ENCODE results near the gene CD151.

CD151 gene

DNA sequence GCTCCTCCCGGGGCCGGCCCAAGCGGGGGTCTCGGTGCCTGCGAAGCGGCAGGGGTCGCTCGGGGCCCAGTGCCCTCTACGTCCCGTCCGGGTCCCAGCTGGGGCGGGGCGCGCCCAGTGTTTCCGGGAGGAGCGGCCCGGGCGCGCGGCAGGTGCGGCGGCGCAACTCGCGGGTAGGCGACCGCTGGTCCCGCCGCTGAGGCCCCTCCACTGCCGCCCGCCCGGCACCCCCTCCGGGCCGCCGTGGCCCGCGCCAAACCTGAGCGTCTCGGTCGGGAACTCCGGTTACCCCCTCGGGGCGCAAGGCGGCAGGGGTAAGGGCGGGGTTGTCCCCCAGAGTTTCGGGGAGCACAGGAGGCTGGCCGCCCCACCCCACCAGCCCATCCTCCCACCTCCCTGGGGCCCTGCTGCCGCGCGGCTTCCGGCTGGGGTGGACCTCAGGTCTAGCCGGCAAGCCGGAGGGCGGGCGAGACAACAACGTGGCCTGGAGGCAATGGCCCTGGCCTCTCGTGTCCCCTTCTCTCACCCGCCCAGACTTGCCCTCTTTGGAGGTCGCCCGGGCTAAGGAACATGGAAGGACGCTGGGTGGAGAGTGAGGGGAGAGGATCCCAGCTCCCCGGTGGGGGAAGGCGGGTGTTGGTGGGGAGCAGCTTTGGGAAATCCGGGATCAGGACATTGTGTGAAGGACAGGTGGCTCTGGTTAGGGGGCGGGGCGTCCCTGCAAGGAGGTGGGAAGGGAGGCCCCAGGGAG is 5.4 kb upstream of the CD151 start:
- Histone ChIP-seq H3K9ac (ENCODE audit: low read depth, low read length) (peak overlapping the region; percentile 70), H3K9me3 (ENCODE audit: control insufficient read depth, insufficient read depth, low read length) (no peaks in the 10 kb centered on the region), H3K36me3 (ENCODE audit: insufficient read depth, low read length) (no peaks in the 10 kb centered on the region), H3K4me1 (ENCODE audit: insufficient read depth, low read length) (peaks cover 22% of the 10 kb centered on the region)

DNA sequence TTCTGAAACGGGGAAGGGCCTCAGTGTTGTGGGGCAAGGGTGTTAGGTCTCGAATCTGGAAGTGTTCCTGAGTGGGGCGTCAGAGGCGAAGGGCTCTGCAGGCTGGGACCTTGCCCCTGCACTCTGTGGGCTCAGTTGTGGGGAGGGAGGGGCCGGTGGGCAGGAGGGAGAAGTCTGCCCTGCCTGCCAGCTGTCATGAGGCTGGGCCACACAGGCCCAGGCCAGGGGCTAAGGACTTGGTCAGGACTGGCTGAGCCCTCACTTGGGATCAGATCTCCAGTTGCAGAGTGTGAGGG is 4.9 kb upstream of the CD151 start, which contains the start of gene CRACR2B:
Gene CRACR2B (plus strand): TSS at position 23 of the 296 bp plus-strand sequence. CDS start 689 bp downstream, outside the sequence.
- Histone ChIP-seq H3K4me1 (ENCODE audit: insufficient read depth, low read length) (peaks cover 22% of the 10 kb centered on the region), H3K9me3 (ENCODE audit: control insufficient read depth, insufficient read depth, low read length) (no peaks in the 10 kb centered on the region), H3K36me3 (ENCODE audit: insufficient read depth, low read length) (no peaks in the 10 kb centered on the region), H3K9ac (ENCODE audit: low read depth, low read length) (peak within 1 kb of the TSS; percentile 70)

DNA sequence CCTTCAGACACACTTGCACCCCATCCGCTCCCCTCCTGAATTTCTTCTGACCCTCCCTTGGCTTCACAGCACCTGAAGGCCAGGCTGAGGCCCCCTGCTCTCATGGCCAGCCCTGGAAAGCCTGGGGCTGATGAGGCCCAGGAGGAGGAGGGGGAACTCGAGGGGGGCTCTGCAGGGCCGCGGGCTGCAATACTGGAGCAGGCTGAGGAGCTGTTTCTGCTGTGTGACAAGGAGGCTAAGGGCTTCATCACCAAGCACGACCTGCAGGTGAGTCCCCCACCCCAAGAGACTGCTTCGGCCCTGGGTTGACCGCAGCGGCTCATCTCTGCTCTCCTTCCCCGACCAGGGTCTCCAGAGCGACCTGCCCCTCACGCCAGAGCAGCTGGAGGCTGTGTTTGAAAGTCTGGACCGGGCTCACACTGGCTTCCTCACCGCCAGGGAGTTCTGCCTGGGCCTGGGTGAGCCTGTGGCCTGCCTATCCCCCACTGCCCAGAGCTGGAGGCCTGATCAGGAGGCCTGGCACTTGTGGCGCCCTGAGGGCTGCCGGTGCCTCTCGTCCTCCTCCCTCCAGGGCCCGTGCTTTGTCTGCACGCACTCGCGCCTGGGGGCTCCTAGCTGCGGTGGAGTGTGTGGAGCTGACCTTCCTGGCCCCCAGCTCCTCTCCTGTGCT is 4.1 kb upstream of the CD151 start:
- Histone ChIP-seq H3K36me3 (ENCODE audit: insufficient read depth, low read length) (no peaks in the 10 kb centered on the region), H3K4me1 (ENCODE audit: insufficient read depth, low read length) (peaks cover 22% of the 10 kb centered on the region), H3K9me3 (ENCODE audit: control insufficient read depth, insufficient read depth, low read length) (no peaks in the 10 kb centered on the region), H3K9ac (ENCODE audit: low read depth, low read length) (peak overlapping the region; percentile 53; the same call in 1 of the 2 replicates)

DNA sequence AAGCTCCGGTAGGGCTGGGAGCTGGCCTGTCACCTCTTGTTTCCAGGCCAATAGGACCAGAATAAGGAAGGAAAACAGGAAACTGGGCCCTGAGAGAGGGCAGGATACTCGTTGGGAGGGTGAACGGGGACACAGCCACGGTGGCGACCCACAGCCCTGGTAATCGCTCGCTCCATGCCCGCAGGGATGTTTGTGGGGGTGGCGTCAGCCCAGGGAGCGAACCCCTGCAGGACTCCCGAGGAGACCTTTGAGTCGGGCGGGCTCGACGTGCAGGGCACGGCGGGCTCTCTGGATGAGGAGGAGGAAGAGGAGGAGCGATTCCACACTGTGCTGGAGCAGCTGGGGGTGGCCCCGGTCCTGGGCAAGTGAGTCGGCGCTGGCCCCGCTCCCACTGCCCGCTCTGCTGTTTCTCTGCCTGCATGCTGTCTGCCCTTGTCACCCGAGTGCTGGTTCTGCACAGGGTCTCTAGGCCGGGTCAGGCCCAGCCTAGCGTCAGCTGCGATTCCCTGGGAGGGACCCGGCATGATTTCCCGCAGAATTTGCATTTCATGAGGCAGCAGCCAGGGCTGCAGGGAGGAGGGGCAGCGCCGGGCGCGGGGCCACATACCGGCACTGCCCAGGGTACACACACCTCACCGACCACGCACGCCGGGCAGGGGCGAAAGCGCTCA is 3.4 kb upstream of the CD151 start:
- Histone ChIP-seq H3K4me1 (ENCODE audit: insufficient read depth, low read length) (peaks cover 22% of the 10 kb centered on the region), H3K36me3 (ENCODE audit: insufficient read depth, low read length) (no peaks in the 10 kb centered on the region), H3K9ac (ENCODE audit: low read depth, low read length) (peak overlapping the region; percentile 53), H3K9me3 (ENCODE audit: control insufficient read depth, insufficient read depth, low read length) (no peaks in the 10 kb centered on the region)

DNA sequence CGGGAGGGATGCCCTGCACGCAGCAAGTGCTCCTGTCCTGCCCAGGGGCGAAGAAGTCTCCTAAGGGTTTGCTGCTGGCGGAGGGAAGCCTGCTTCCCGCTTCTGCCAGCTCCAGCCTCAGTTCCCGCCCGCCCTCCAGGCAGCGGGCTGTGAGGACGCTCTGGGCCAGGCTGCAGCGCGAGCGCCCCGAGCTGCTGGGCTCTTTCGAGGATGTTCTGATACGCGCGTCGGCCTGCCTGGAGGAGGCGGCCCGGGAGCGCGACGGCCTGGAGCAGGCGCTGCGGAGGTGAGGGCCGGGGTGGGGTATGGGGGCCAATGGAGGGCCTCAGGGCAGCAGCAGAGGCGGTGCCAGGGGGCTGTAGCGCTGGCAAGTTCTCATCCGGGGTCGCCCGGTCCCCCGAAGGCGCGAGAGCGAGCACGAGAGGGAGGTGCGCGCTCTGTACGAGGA is 2.9 kb upstream of the CD151 start:
- peaks cover 22% of the 10 kb centered on the region for H3K4me1 ChIP-seq (ENCODE audit: insufficient read depth, low read length)
- peak overlapping the region; percentile 53; the same call in 1 of the 2 replicates for H3K9ac ChIP-seq (ENCODE audit: low read depth, low read length)
- no peaks in the 10 kb centered on the region for H3K36me3 ChIP-seq (ENCODE audit: insufficient read depth, low read length)
- H3K9me3 ChIP-seq (ENCODE audit: control insufficient read depth, insufficient read depth, low read length): no peaks in the 10 kb centered on the region

GRCh38 chr11:830295-831117 is 2.2 kb upstream of the CD151 start:
- Histone ChIP-seq H3K9ac (ENCODE audit: low read depth, low read length) (peak overlapping the region; percentile 53; the same call in 1 of the 2 replicates), H3K4me1 (ENCODE audit: insufficient read depth, low read length) (peaks cover 22% of the 10 kb centered on the region), H3K9me3 (ENCODE audit: control insufficient read depth, insufficient read depth, low read length) (no peaks in the 10 kb centered on the region), H3K36me3 (ENCODE audit: insufficient read depth, low read length) (no peaks in the 10 kb centered on the region)

DNA sequence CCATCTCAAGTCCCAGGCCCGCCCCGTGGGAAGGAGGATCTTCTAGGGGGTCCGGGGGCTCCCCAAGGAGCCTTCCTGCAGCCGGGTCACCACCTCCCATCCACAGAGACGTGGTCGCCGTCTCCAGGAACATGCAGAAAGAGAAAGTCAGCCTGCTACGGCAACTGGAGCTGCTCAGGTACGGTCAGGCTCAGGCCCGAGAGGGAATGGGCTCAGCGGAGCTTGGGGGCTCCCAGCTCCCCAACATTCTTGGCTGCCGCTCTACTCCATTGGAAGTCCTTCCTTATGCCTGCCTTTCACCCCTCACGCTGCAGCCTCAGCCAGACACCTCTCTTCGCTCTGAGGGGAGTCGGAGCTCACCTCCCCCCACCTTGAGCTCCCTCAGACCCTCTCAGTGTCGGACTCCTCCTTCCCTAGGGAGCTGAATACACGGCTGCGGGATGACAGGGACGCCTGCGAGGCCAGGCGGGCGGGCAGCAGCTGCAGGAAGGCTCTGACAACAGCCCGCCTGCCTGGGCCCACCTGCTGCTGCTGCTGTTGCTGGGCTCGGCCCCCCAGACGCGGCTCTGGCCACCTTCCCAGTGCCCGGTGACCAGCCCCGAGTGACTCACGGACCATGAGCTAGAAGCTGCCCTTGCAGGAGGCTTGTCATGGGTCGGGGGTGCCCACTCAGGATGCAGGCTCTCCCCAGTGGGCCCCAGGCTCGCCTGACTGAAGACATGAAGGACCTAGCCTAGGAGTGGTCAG is 1.5 kb upstream of the CD151 start:
- Histone ChIP-seq H3K4me1 (ENCODE audit: insufficient read depth, low read length) (peaks cover 22% of the 10 kb centered on the region), H3K9ac (ENCODE audit: low read depth, low read length) (peak overlapping the region; percentile 53; the same call in 1 of the 2 replicates), H3K36me3 (ENCODE audit: insufficient read depth, low read length) (no peaks in the 10 kb centered on the region), H3K9me3 (ENCODE audit: control insufficient read depth, insufficient read depth, low read length) (no peaks in the 10 kb centered on the region)

- H3K9me3 ChIP-seq (ENCODE audit: control insufficient read depth, insufficient read depth, low read length): no peaks in the 10 kb centered on the region
- no peaks in the 10 kb centered on the region for H3K36me3 ChIP-seq (ENCODE audit: insufficient read depth, low read length)
- H3K9ac ChIP-seq (ENCODE audit: low read depth, low read length): peak overlapping the region; percentile 38
- H3K4me1 ChIP-seq (ENCODE audit: insufficient read depth, low read length): peaks cover 22% of the 10 kb centered on the region
These were observed 707 bp upstream of the CD151 start for GRCh38 chr11:831961-832528.

- Histone ChIP-seq H3K36me3 (ENCODE audit: insufficient read depth, low read length) (0 out of 2 replicates have a peak, but pooled peaks cover 5% of the 10 kb centered on the region), H3K9me3 (ENCODE audit: control insufficient read depth, insufficient read depth, low read length) (no peaks in the 10 kb centered on the region), H3K9ac (ENCODE audit: low read depth, low read length) (peak overlapping the region; percentile 79), H3K4me1 (ENCODE audit: insufficient read depth, low read length) (peaks cover 17% of the 10 kb centered on the region; the same call in 1 of the 2 replicates)
These were observed 501 bp downstream of the CD151 start for GRCh38 chr11:833114-833791.

GRCh38 chr11:833849-834311 is 1.1 kb downstream of the CD151 start:
- Histone ChIP-seq H3K36me3 (ENCODE audit: insufficient read depth, low read length) (0 out of 2 replicates have a peak, but pooled peaks cover 5% of the 10 kb centered on the region), H3K9me3 (ENCODE audit: control insufficient read depth, insufficient read depth, low read length) (no peaks in the 10 kb centered on the region), H3K4me1 (ENCODE audit: insufficient read depth, low read length) (peaks cover 14% of the 10 kb centered on the region; the same call in 1 of the 2 replicates), H3K9ac (ENCODE audit: low read depth, low read length) (peak overlapping the region; percentile 79; the same call in 1 of the 2 replicates)

DNA sequence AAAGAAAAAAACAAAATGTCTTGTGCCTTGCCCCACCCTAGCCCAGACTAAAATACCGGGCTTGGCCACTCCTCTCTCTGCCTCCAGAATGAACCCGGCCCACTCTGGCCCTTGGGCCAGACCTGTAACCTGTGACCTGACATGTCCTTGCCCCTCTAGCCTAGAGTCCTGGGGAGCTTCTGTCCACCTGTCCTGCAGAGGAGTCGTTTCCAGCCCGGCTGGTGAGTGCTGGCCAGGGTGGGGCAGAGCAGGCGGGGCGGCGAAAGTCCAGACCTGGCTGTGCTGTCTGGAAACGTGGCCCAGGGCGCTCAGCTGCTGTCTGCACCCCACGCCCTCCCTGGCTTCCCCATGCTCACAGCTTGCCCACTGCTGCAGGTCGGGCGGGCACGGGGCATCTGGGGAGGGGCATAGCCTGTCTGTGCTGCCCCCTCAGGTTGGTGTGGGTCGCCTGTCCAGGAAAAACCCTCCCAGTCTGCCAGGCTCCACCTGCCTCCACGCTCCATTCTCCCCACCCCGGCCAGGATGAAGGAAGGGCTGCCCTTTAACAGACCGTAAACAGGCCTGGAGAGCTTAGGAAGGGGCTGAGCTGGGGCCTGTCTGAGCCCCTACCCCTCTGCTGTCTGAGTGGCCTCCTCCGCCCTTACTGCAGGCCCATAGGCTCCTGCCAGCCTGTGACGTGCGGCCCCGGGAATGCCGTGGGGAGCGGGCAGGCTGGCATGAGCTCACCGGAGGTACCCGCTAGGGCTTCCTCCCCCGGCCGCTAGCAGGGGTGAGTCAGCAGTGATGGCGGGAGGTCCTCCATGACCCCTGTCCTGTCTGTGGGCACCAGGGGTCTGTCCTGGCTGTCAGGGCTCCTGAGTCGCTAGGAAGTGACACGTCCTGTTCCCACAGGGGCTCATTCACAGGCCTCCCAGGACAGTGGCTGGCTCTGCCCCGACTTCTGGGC is 1.9 kb downstream of the CD151 start:
- peaks cover 7% of the 10 kb centered on the region for H3K36me3 ChIP-seq (ENCODE audit: insufficient read depth, low read length)
- H3K9me3 ChIP-seq (ENCODE audit: control insufficient read depth, insufficient read depth, low read length): no peaks in the 10 kb centered on the region
- peaks cover 14% of the 10 kb centered on the region; the same call in 1 of the 2 replicates for H3K4me1 ChIP-seq (ENCODE audit: insufficient read depth, low read length)
- H3K9ac ChIP-seq (ENCODE audit: low read depth, low read length): peak overlapping the region; percentile 79; the same call in 1 of the 2 replicates

DNA sequence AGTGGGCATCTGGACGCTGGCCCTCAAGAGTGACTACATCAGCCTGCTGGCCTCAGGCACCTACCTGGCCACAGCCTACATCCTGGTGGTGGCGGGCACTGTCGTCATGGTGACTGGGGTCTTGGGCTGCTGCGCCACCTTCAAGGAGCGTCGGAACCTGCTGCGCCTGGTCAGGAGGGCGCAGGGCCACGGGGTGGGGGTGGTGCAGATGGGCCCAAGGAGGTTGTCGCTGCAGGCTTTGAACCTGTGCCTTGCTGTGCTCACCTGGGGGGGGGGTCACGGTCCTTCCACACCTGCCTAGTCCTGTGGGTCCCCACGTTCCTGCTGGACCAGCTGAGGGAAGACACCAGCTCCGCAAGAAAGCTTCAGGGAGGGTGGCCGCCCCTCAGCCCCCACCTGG is 3.5 kb downstream of the CD151 start:
- no peak overlapping the region for H3K9ac ChIP-seq (ENCODE audit: low read depth, low read length)
- H3K36me3 ChIP-seq (ENCODE audit: insufficient read depth, low read length): peaks cover 7% of the 10 kb centered on the region
- H3K9me3 ChIP-seq (ENCODE audit: control insufficient read depth, insufficient read depth, low read length): no peaks in the 10 kb centered on the region
- H3K4me1 ChIP-seq (ENCODE audit: insufficient read depth, low read length): peaks cover 13% of the 10 kb centered on the region; the same call in 1 of the 2 replicates

All from ES-I3 (cell line).